ENCODE data around the gene PRPS2.

PRPS2 gene

GRCh38 chrX:12791257-12792228 lies at the start of gene PRPS2:
PRPS2 (plus strand) TSS chrX:12791412; CDS start chrX:12791498, 86 bp downstream.
- no peaks in the 10 kb centered on the region for H3K4me1 ChIP-seq (ENCODE audit: insufficient read depth, low read length)
- peaks cover 9% of the 10 kb centered on the region; the same call in 1 of the 2 replicates for H3K36me3 ChIP-seq (ENCODE audit: insufficient read depth, low read depth, low read length)
- H3K4me3 ChIP-seq (ENCODE audit: low read length): peak within 1 kb of the TSS; percentile 79
- peaks cover 14% of the 10 kb centered on the region for H3K27me3 ChIP-seq (ENCODE audit: insufficient read depth, low read length)
- H3K9me3 ChIP-seq (ENCODE audit: insufficient read depth, low read depth, low read length): no peaks in the 10 kb centered on the region
- peak within 1 kb of the TSS; percentile 75 for H3K9ac ChIP-seq (ENCODE audit: low read depth, low read length)
- H3K27ac ChIP-seq (ENCODE audit: low read length): no peak within 1 kb of the TSS

GRCh38 chrX:12741416-12741815 lies 49.8 kb upstream of the PRPS2 start:
- Histone ChIP-seq H3K9me3 (ENCODE audit: insufficient read depth, low read depth, low read length) (no peaks in the 10 kb centered on the region), H3K27me3 (ENCODE audit: insufficient read depth, low read length) (no peaks in the 10 kb centered on the region), H3K36me3 (ENCODE audit: insufficient read depth, low read depth, low read length) (no peaks in the 10 kb centered on the region), H3K9ac (ENCODE audit: low read depth, low read length) (no peak overlapping the region), H3K4me1 (ENCODE audit: insufficient read depth, low read length) (0 out of 2 replicates have a peak, but pooled peaks cover 3% of the 10 kb centered on the region), H3K27ac (ENCODE audit: low read length) (no peak overlapping the region), H3K4me3 (ENCODE audit: low read length) (no peak overlapping the region)

DNA sequence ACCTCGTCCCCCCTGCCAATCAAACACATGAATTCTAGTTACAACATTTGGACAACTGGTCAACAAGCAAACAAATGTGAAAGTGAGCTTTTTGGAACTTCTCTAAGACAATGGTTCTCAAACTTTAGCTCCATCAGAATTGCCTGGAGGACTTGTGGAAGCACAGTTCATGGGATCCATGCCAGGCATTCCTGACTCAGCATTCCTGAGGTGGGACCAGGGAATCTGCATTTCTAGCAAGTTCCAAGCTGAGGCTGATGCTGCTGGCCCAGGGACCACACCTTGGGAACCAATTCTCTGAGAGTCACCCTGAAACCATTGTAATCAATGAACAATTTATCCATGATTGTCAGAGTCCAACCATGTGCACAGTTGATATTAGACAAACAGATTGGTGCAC lies 43.8 kb upstream of the PRPS2 start:
- no peak overlapping the region for H3K4me3 ChIP-seq (ENCODE audit: low read length)
- H3K27ac ChIP-seq (ENCODE audit: low read length): no peak overlapping the region
- H3K27me3 ChIP-seq (ENCODE audit: insufficient read depth, low read length): no peaks in the 10 kb centered on the region

GRCh38 chrX:12751887-12752286 lies 39.3 kb upstream of the PRPS2 start:
- no peak overlapping the region for H3K9ac ChIP-seq (ENCODE audit: low read depth, low read length)
- no peaks in the 10 kb centered on the region for H3K27me3 ChIP-seq (ENCODE audit: insufficient read depth, low read length)
- H3K27ac ChIP-seq (ENCODE audit: low read length): no peak overlapping the region
- no peak overlapping the region for H3K4me3 ChIP-seq (ENCODE audit: low read length)
- H3K36me3 ChIP-seq (ENCODE audit: insufficient read depth, low read depth, low read length): no peaks in the 10 kb centered on the region
- H3K9me3 ChIP-seq (ENCODE audit: insufficient read depth, low read depth, low read length): no peaks in the 10 kb centered on the region
- no peaks in the 10 kb centered on the region for H3K4me1 ChIP-seq (ENCODE audit: insufficient read depth, low read length)

More for the DNA sequence above, 43.8 kb upstream of the PRPS2 start:
- H3K36me3 ChIP-seq (ENCODE audit: insufficient read depth, low read depth, low read length): no peaks in the 10 kb centered on the region
- H3K9me3 ChIP-seq (ENCODE audit: insufficient read depth, low read depth, low read length): no peaks in the 10 kb centered on the region
- H3K9ac ChIP-seq (ENCODE audit: low read depth, low read length): no peak overlapping the region
- H3K4me1 ChIP-seq (ENCODE audit: insufficient read depth, low read length): 0 out of 2 replicates have a peak, but pooled peaks cover 3% of the 10 kb centered on the region

- H3K4me3 ChIP-seq (ENCODE audit: low read length): no peak overlapping the region
- no peaks in the 10 kb centered on the region for H3K4me1 ChIP-seq (ENCODE audit: insufficient read depth, low read length)
- no peaks in the 10 kb centered on the region for H3K36me3 ChIP-seq (ENCODE audit: insufficient read depth, low read depth, low read length)
- no peak overlapping the region for H3K27ac ChIP-seq (ENCODE audit: low read length)
- H3K9ac ChIP-seq (ENCODE audit: low read depth, low read length): no peak overlapping the region
- H3K9me3 ChIP-seq (ENCODE audit: insufficient read depth, low read depth, low read length): no peaks in the 10 kb centered on the region
- H3K27me3 ChIP-seq (ENCODE audit: insufficient read depth, low read length): no peaks in the 10 kb centered on the region
These were observed 37.8 kb upstream of the PRPS2 start for GRCh38 chrX:12753366-12753765.

DNA sequence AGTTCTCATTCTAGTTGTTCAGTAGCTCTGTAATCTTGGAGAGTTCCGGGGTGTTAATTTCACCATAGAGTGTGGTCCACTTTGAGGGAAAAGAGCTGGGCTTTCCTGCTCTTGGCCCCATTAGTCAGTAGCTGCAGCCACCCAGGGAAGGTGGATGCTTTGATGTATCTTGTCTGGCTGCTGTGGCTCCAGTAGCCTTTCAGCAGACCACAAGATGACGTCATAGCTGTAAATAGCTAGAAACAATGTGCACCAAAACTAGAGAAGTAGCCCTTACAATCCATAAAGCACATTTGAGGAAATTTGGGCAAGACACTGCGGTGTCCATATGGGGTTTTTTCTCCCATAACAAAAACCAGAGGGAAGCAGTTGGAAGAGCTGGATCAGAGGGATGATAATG lies 32.9 kb upstream of the PRPS2 start:
- Histone ChIP-seq H3K27ac (ENCODE audit: low read length) (no peak overlapping the region), H3K4me1 (ENCODE audit: insufficient read depth, low read length) (no peaks in the 10 kb centered on the region), H3K27me3 (ENCODE audit: insufficient read depth, low read length) (no peaks in the 10 kb centered on the region), H3K9ac (ENCODE audit: low read depth, low read length) (no peak overlapping the region), H3K9me3 (ENCODE audit: insufficient read depth, low read depth, low read length) (no peaks in the 10 kb centered on the region), H3K4me3 (ENCODE audit: low read length) (no peak overlapping the region), H3K36me3 (ENCODE audit: insufficient read depth, low read depth, low read length) (no peaks in the 10 kb centered on the region)

GRCh38 chrX:12767856-12768255 lies 23.4 kb upstream of the PRPS2 start:
- Histone ChIP-seq H3K36me3 (ENCODE audit: insufficient read depth, low read depth, low read length) (no peaks in the 10 kb centered on the region), H3K27me3 (ENCODE audit: insufficient read depth, low read length) (peaks cover 6% of the 10 kb centered on the region; the same call in 1 of the 2 replicates), H3K4me3 (ENCODE audit: low read length) (no peak overlapping the region), H3K27ac (ENCODE audit: low read length) (no peak overlapping the region), H3K4me1 (ENCODE audit: insufficient read depth, low read length) (no peaks in the 10 kb centered on the region), H3K9ac (ENCODE audit: low read depth, low read length) (no peak overlapping the region), H3K9me3 (ENCODE audit: insufficient read depth, low read depth, low read length) (no peaks in the 10 kb centered on the region)

- H3K27ac ChIP-seq (ENCODE audit: low read length): no peak overlapping the region
- no peaks in the 10 kb centered on the region for H3K36me3 ChIP-seq (ENCODE audit: insufficient read depth, low read depth, low read length)
- H3K4me1 ChIP-seq (ENCODE audit: insufficient read depth, low read length): no peaks in the 10 kb centered on the region
- H3K9me3 ChIP-seq (ENCODE audit: insufficient read depth, low read depth, low read length): no peaks in the 10 kb centered on the region
- H3K4me3 ChIP-seq (ENCODE audit: low read length): no peak overlapping the region
- H3K9ac ChIP-seq (ENCODE audit: low read depth, low read length): no peak overlapping the region
- peaks cover 6% of the 10 kb centered on the region; the same call in 1 of the 2 replicates for H3K27me3 ChIP-seq (ENCODE audit: insufficient read depth, low read length)
These were observed 22.7 kb upstream of the PRPS2 start for GRCh38 chrX:12768491-12768890.

DNA sequence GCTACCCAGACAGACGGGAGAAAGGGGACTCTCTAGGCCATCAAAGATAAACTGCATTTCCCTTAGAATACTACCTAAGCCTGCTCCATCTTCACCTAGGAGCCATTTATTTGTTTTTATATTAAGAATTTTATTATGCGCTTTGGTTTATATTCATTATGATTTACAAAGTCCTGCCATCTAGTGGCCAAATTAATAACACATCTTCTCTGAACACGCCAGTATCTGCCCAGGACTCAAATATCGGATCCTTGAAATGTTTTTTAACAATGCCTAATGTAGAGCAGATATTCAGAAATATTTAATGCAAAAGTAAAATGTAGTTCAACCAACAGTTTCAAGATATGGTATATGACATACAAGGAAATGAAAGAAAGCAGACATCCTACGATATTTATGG lies 20.8 kb upstream of the PRPS2 start:
- Histone ChIP-seq H3K4me1 (ENCODE audit: insufficient read depth, low read length) (no peaks in the 10 kb centered on the region), H3K36me3 (ENCODE audit: insufficient read depth, low read depth, low read length) (no peaks in the 10 kb centered on the region), H3K9ac (ENCODE audit: low read depth, low read length) (no peak overlapping the region), H3K9me3 (ENCODE audit: insufficient read depth, low read depth, low read length) (no peaks in the 10 kb centered on the region), H3K27ac (ENCODE audit: low read length) (no peak overlapping the region), H3K4me3 (ENCODE audit: low read length) (no peak overlapping the region), H3K27me3 (ENCODE audit: insufficient read depth, low read length) (peaks cover 6% of the 10 kb centered on the region; the same call in 1 of the 2 replicates)

DNA sequence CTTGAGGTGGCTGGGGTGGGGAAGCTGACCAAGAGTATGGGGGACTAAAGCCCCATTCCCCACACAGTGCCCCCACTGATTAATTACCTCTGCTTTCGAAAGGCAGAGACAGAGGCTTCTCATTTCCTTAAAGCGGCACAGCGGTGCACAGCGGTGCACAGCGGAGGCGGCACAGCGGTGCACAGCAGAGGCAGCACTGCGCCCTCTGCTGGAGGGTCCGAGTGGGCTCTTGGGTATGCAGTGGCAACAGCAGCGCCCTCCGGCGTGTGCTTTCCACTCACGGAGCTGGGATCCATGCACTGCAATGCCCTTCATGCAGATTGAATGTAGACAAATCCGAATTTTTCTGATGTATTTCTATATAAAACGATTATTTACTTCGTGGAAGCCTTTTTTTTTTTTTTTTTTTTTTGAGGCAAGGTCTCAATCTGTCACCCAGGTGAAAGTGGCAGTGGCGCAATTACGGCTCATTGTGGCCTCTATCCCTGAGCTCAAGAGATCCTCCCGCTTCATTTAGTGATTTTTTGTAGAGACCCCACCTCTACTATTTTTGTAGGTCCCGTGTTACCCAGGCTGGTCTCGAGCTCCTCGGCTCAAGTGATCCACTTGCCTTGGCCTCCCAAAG lies 19.7 kb upstream of the PRPS2 start:
- no peaks in the 10 kb centered on the region for H3K36me3 ChIP-seq (ENCODE audit: insufficient read depth, low read depth, low read length)
- no peaks in the 10 kb centered on the region for H3K4me1 ChIP-seq (ENCODE audit: insufficient read depth, low read length)
- H3K4me3 ChIP-seq (ENCODE audit: low read length): no peak overlapping the region
- H3K9me3 ChIP-seq (ENCODE audit: insufficient read depth, low read depth, low read length): no peaks in the 10 kb centered on the region
- peaks cover 6% of the 10 kb centered on the region; the same call in 1 of the 2 replicates for H3K27me3 ChIP-seq (ENCODE audit: insufficient read depth, low read length)
- H3K9ac ChIP-seq (ENCODE audit: low read depth, low read length): no peak overlapping the region
- H3K27ac ChIP-seq (ENCODE audit: low read length): no peak overlapping the region

DNA sequence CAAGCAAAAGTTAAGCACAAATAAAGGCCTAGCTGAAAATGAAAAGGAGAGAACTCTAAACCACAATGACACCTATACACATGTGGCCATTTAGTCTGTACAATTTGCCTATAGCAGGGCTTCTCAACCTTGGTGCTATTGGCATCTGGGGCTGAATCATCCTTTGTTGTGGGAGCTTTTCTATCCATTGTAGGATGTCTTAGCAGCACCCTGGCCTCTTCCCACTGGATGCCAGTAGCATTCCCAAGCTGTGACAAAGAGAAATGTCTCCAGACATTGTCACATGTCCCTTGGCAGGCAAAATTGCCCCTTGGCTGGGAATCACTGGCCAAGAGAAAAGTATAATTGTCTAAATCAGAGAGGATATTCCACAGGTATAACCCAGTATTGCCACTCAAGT lies 13.5 kb upstream of the PRPS2 start:
- no peak overlapping the region for H3K9ac ChIP-seq (ENCODE audit: low read depth, low read length)
- no peaks in the 10 kb centered on the region for H3K4me1 ChIP-seq (ENCODE audit: insufficient read depth, low read length)
- no peaks in the 10 kb centered on the region for H3K9me3 ChIP-seq (ENCODE audit: insufficient read depth, low read depth, low read length)
- no peak overlapping the region for H3K27ac ChIP-seq (ENCODE audit: low read length)
- no peaks in the 10 kb centered on the region for H3K36me3 ChIP-seq (ENCODE audit: insufficient read depth, low read depth, low read length)
- H3K4me3 ChIP-seq (ENCODE audit: low read length): no peak overlapping the region
- H3K27me3 ChIP-seq (ENCODE audit: insufficient read depth, low read length): no peaks in the 10 kb centered on the region

GRCh38 chrX:12779534-12779933 lies 11.7 kb upstream of the PRPS2 start:
- no peaks in the 10 kb centered on the region for H3K9me3 ChIP-seq (ENCODE audit: insufficient read depth, low read depth, low read length)
- H3K4me3 ChIP-seq (ENCODE audit: low read length): no peak overlapping the region
- H3K9ac ChIP-seq (ENCODE audit: low read depth, low read length): no peak overlapping the region
- no peaks in the 10 kb centered on the region for H3K4me1 ChIP-seq (ENCODE audit: insufficient read depth, low read length)
- no peaks in the 10 kb centered on the region for H3K27me3 ChIP-seq (ENCODE audit: insufficient read depth, low read length)
- H3K36me3 ChIP-seq (ENCODE audit: insufficient read depth, low read depth, low read length): no peaks in the 10 kb centered on the region
- no peak overlapping the region for H3K27ac ChIP-seq (ENCODE audit: low read length)

Data from iPS-20b (cell line).